ENCODE data around the gene PDE6C.

GRCh38 chr10:93577565-93577964 is 34.8 kb upstream of the PDE6C start:
- no peak for TF ChIP-seq EP300 (IDR thresholded peaks at IDR 0.05)
- TF ChIP-seq, protein P1, sequence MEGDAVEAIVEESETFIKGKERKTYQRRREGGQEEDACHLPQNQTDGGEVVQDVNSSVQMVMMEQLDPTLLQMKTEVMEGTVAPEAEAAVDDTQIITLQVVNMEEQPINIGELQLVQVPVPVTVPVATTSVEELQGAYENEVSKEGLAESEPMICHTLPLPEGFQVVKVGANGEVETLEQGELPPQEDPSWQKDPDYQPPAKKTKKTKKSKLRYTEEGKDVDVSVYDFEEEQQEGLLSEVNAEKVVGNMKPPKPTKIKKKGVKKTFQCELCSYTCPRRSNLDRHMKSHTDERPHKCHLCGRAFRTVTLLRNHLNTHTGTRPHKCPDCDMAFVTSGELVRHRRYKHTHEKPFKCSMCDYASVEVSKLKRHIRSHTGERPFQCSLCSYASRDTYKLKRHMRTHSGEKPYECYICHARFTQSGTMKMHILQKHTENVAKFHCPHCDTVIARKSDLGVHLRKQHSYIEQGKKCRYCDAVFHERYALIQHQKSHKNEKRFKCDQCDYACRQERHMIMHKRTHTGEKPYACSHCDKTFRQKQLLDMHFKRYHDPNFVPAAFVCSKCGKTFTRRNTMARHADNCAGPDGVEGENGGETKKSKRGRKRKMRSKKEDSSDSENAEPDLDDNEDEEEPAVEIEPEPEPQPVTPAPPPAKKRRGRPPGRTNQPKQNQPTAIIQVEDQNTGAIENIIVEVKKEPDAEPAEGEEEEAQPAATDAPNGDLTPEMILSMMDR (IDR thresholded peaks at IDR 0.05), result no peak

Measured in tibial nerve (tissue), 4 donors.